GM21723 (cell line): ENCODE results near the gene SIRPB2.
A peak's percentile ranks its signal among the peaks of the same experiment; 100 is the strongest.

Source experiments
- ATAC-seq: cut with Tn5 transposase; IDR thresholded peaks from one replicate; pipeline ENCODE4 v1.9.1; 2021; ENCODE audit warnings: mild to moderate bottlenecking, moderate library complexity; ENCODE audit not compliant: unreplicated experiment

SIRPB2 gene

GRCh38 chr20:1472556-1473245 lies 18.5 kb downstream of the SIRPB2 start:
- ATAC-seq: no peak

- no peak for ATAC-seq
Observed at GRCh38 chr20:1471242-1471641, 20.0 kb downstream of the SIRPB2 start.

GRCh38 chr20:1469925-1470571 lies 21.2 kb downstream of the SIRPB2 start:
- ATAC-seq: no peak

GRCh38 chr20:1469306-1469905 lies 21.8 kb downstream of the SIRPB2 start:
- no peak for ATAC-seq

- no peak for ATAC-seq
Observed at GRCh38 chr20:1468117-1468624, 23.0 kb downstream of the SIRPB2 start.

GRCh38 chr20:1467355-1468116 lies 23.7 kb downstream of the SIRPB2 start:
- ATAC-seq: no peak

- no peak for ATAC-seq
Observed at GRCh38 chr20:1467082-1467354, 24.2 kb downstream of the SIRPB2 start.

- peak; percentile 91 for ATAC-seq
Observed at GRCh38 chr20:1466211-1467081, 24.8 kb downstream of the SIRPB2 start, which contains the start of gene NSFL1C. Gene NSFL1C (minus strand): TSS chr20:1466849. CDS start chr20:1466824, 25 bp downstream.

GRCh38 chr20:1465470-1466210 lies 25.6 kb downstream of the SIRPB2 start:
- ATAC-seq: no peak

GRCh38 chr20:1463971-1464570 lies 27.1 kb downstream of the SIRPB2 start:
- no peak for ATAC-seq

- no peak for ATAC-seq
Observed at GRCh38 chr20:1462834-1463233, 28.4 kb downstream of the SIRPB2 start.

GRCh38 chr20:1462001-1462400 lies 29.2 kb downstream of the SIRPB2 start:
- no peak for ATAC-seq

- no peak for ATAC-seq
Observed at GRCh38 chr20:1460275-1460674, 30.9 kb downstream of the SIRPB2 start.

- ATAC-seq: no peak
Observed at GRCh38 chr20:1457992-1458391, 33.2 kb downstream of the SIRPB2 start.

- no peak for ATAC-seq
Observed at GRCh38 chr20:1456300-1456699, 34.9 kb downstream of the SIRPB2 start.

GRCh38 chr20:1450926-1451491 lies 40.2 kb downstream of the SIRPB2 start:
- ATAC-seq: no peak

GRCh38 chr20:1449370-1449769 lies 41.9 kb downstream of the SIRPB2 start:
- no peak for ATAC-seq

- ATAC-seq: no peak
Observed at GRCh38 chr20:1448081-1448620, 43.1 kb downstream of the SIRPB2 start.

- ATAC-seq: no peak
Observed at GRCh38 chr20:1446536-1446935, 44.7 kb downstream of the SIRPB2 start.
